Choroid plexus epithelial cell (primary cell): ENCODE results near the gene GPAT3.
A peak's percentile ranks its signal among the peaks of the same experiment; 100 is the strongest.

ENCODE experiments used
- DNase-seq: peaks from one replicate; pipeline ENCODE4 v3.0.0-alpha.2; 2010; ENCODE audit warnings: low read depth
- H3K4me3 ChIP-seq: 2 replicates; pipeline ENCODE4 v1.5.1; 2011; ENCODE audit warnings: low read depth, mild to moderate bottlenecking, control low read depth, low read length, moderate library complexity
- CTCF ChIP-seq: conservative IDR thresholded peaks from 2 replicates; pipeline ENCODE4 v1.5.1; 2011; ENCODE audit warnings: low read depth, mild to moderate bottlenecking, control low read depth, inconsistent platforms, low read length, moderate library complexity

The GPAT3 gene

GRCh38 chr4:83609365-83609764 is 73.5 kb downstream of the GPAT3 start:
- TF ChIP-seq CTCF, result no peak

GRCh38 chr4:83610729-83611128 is 74.8 kb downstream of the GPAT3 start:
- no peak for TF ChIP-seq CTCF
- DNase-seq, result no peak
- H3K4me3 ChIP-seq, result no peak overlapping the region

More at GRCh38 chr4:83609365-83609764, 73.5 kb downstream of the GPAT3 start:
- no peak overlapping the region for H3K4me3 ChIP-seq
- no peak for DNase-seq

GRCh38 chr4:83613023-83613422 is 77.1 kb downstream of the GPAT3 start:
- no peak overlapping the region for H3K4me3 ChIP-seq
- no peak for TF ChIP-seq CTCF
- no peak for DNase-seq

- no peak overlapping the region for H3K4me3 ChIP-seq
- TF ChIP-seq CTCF, result no peak
- no peak for DNase-seq
These were observed 78.1 kb downstream of the GPAT3 start for GRCh38 chr4:83613994-83614393.

- H3K4me3 ChIP-seq, result no peak overlapping the region
- TF ChIP-seq CTCF, result no peak
- no peak for DNase-seq
These were observed 80.3 kb downstream of the GPAT3 start for GRCh38 chr4:83616252-83616651.

GRCh38 chr4:83617371-83618035 is 81.6 kb downstream of the GPAT3 start:
- no peak for TF ChIP-seq CTCF
- DNase-seq, result no peak
- no peak overlapping the region for H3K4me3 ChIP-seq

- TF ChIP-seq CTCF, result no peak
These were observed 82.5 kb downstream of the GPAT3 start for GRCh38 chr4:83618431-83618830.

More at GRCh38 chr4:83618431-83618830, 82.5 kb downstream of the GPAT3 start:
- H3K4me3 ChIP-seq, result no peak overlapping the region
- DNase-seq, result peak; percentile 81
